ENCODE measurements around the gene CUX1. TPM values are rescaled to one million over a fixed set of nuclear protein-coding genes. Genes with fewer than 3 reads are reported as not detected.

The CUX1 gene
- total and polyA plus RNA-seq, 10 of the 15 experiments (the other 5 are each of a cell fraction or from before 2014, with no cell fraction given): 6.1 to 48.6 (median 25.9) TPM

- in situ Hi-C loops (cut with MboI) (no loop called here), intact Hi-C loops (cut with micrococcal nuclease; ENCODE audit: unreplicated experiment) (no loop called here)
- ATAC-seq (no peak), DNase-seq (ENCODE audit: low read depth, low spot score) (no peak), FAIRE-seq (no peak)
- TF ChIP-seq CHD4 (IDR thresholded peaks at IDR 0.05): no peak
- TF ChIP-seq SPI1 (IDR thresholded peaks at IDR 0.05; ENCODE audit: borderline replicate concordance, insufficient read depth, low read depth, low read length): no peak
- TF ChIP-seq CEBPB (IDR thresholded peaks at IDR 0.05; ENCODE audit: borderline replicate concordance in 1 of 2, low read depth in 2 of 2, low read length in 2 of 2): no peak
- TF ChIP-seq TCF12 (IDR thresholded peaks at IDR 0.05; ENCODE audit: low read depth, low read length): no peak
- TF ChIP-seq RB1 (IDR thresholded peaks at IDR 0.05; ENCODE audit: borderline replicate concordance): no peak
- TF ChIP-seq EP300 (IDR thresholded peaks at IDR 0.05; ENCODE audit: borderline replicate concordance in 1 of 2, control insufficient read depth in 1 of 2, low read depth in 2 of 2, low read length in 2 of 2): no peak
- TF ChIP-seq, protein P1, sequence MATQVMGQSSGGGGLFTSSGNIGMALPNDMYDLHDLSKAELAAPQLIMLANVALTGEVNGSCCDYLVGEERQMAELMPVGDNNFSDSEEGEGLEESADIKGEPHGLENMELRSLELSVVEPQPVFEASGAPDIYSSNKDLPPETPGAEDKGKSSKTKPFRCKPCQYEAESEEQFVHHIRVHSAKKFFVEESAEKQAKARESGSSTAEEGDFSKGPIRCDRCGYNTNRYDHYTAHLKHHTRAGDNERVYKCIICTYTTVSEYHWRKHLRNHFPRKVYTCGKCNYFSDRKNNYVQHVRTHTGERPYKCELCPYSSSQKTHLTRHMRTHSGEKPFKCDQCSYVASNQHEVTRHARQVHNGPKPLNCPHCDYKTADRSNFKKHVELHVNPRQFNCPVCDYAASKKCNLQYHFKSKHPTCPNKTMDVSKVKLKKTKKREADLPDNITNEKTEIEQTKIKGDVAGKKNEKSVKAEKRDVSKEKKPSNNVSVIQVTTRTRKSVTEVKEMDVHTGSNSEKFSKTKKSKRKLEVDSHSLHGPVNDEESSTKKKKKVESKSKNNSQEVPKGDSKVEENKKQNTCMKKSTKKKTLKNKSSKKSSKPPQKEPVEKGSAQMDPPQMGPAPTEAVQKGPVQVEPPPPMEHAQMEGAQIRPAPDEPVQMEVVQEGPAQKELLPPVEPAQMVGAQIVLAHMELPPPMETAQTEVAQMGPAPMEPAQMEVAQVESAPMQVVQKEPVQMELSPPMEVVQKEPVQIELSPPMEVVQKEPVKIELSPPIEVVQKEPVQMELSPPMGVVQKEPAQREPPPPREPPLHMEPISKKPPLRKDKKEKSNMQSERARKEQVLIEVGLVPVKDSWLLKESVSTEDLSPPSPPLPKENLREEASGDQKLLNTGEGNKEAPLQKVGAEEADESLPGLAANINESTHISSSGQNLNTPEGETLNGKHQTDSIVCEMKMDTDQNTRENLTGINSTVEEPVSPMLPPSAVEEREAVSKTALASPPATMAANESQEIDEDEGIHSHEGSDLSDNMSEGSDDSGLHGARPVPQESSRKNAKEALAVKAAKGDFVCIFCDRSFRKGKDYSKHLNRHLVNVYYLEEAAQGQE (IDR thresholded peaks at IDR 0.05; ENCODE audit: low read depth, low read length): no peak
- no peak for TF ChIP-seq GABPA (IDR thresholded peaks at IDR 0.05; ENCODE audit: low read depth)
- no peak for TF ChIP-seq RELA (IDR thresholded peaks at IDR 0.05; ENCODE audit: borderline replicate concordance, partially characterized antibody)
- TF ChIP-seq HDAC2 (IDR thresholded peaks at IDR 0.05): no peak
- Histone ChIP-seq H3K9ac (ENCODE audit: control insufficient read depth, insufficient read depth, low read length) (no peak overlapping the region), H3K4me3 (no peak overlapping the region), H2AFZ (ENCODE audit: control insufficient read depth, low read depth, low read length) (no peak overlapping the region), H3K9me3 (replicated peaks; ENCODE audit: control insufficient read depth, insufficient read depth, low read length) (no peaks in the 10 kb centered on the region), H3K4me1 (ENCODE audit: control insufficient read depth, insufficient read depth, low read length) (peaks cover 8% of the 10 kb centered on the region), H4K20me1 (ENCODE audit: control insufficient read depth, insufficient read depth) (no peaks in the 10 kb centered on the region), H3K36me3 (ENCODE audit: control insufficient read depth in 2 of 2, insufficient read depth in 2 of 2, low read length in 1 of 2) (no peaks in the 10 kb centered on the region), H3K27me3 (replicated peaks in 1 of 2; ENCODE audit: control insufficient read depth in 2 of 2, insufficient read depth in 2 of 2, low read length in 1 of 2) (no peaks in the 10 kb centered on the region), H3K79me2 (ENCODE audit: control insufficient read depth, insufficient read depth, low read length) (peaks cover 1% of the 10 kb centered on the region), H3K4me2 (ENCODE audit: control insufficient read depth, insufficient read depth) (no peak overlapping the region), H3K27ac (ENCODE audit: control insufficient read depth, insufficient read depth) (no peak overlapping the region)
- SMC1A ChIA-PET (ENCODE audit: uncharacterized antibody, unreplicated experiment): interaction anchor here (0.7 to 2.3 kb wide), 3 partner anchors 12 to 24 kb away, joined by 3 to 7 read pairs (median 3); no protein-coding TSS in a partner anchor
- POLR2A ChIA-PET: interaction anchor here (1.5 kb wide), 1 partner anchor 13 kb away, joined by 5 read pairs; no protein-coding TSS in a partner anchor
- CTCF ChIA-PET: interaction anchor here (0.6 kb wide), 1 partner anchor 1559 kb away, joined by 3 read pairs; no protein-coding TSS in a partner anchor
- RAD21 ChIA-PET (ENCODE audit: unreplicated experiment): interaction anchor here (1.0 kb wide), 1 partner anchor 30 kb away, joined by 3 read pairs; no protein-coding TSS in a partner anchor
- no TSS peak for BruUV-seq (replicated peaks)
- WGBS (ENCODE audit: insufficient coverage, insufficient replicate concordance, low lambda C conversion rate, missing lambda C conversion rate): 81% methylated on average over 1 of the region's 2 CpGs
Observed at GRCh38 chr7:101961811-101962210, 144.4 kb downstream of the CUX1 start.
